K562 (cell line): ENCODE measurements around the gene PRR14. TPM values are rescaled to one million over a fixed set of nuclear protein-coding genes. Genes with fewer than 3 reads are reported as not detected.

Experiments
- AFF4 ChIP-seq: sonication (generic); formaldehyde crosslinking; IDR thresholded peaks from 2 replicates; pipeline ENCODE4 v1.8.0; 2023; ENCODE audit warnings: mild to moderate bottlenecking, missing genetic modification reagents
- GTF2B ChIP-seq: IDR thresholded peaks from 2 replicates; pipeline ENCODE4 v1.6.1; 2011; ENCODE audit not compliant: insufficient read length; ENCODE audit errors: extremely low read depth
- MEIS2 ChIP-seq: fragments of 450-650 bp; IDR thresholded peaks from 2 replicates; pipeline ENCODE4 v1.6.1; 2014; ENCODE audit warnings: mild to moderate bottlenecking; ENCODE audit not compliant: partially characterized antibody
- NCOA6 ChIP-seq: fragments of 450-650 bp; IDR thresholded peaks from 2 replicates; pipeline ENCODE4 v1.6.1; 2017; ENCODE audit warnings: mild to moderate bottlenecking
- PRMT5 ChIP-seq: sonication (generic); formaldehyde crosslinking; IDR thresholded peaks from 2 replicates; pipeline ENCODE4 v1.5.0; 2020; ENCODE audit warnings: missing genetic modification reagents
- REST ChIP-seq, 2 experiments: fragments of 450-650 bp; formaldehyde crosslinking in 1 of 2; IDR thresholded peaks; 2 replicates each; pipeline versions ENCODE4 v1.4.0 to v1.6.1; 2014 to 2020; ENCODE audit warnings: mild to moderate bottlenecking in 2 of 2, borderline replicate concordance in 1 of 2, low read depth in 1 of 2
- ZBTB12 ChIP-seq: fragments of 250-450 bp; sonication (Bioruptor Pico); IDR thresholded peaks from 2 replicates; pipeline ENCODE4 v1.4.0; 2020
- ZNF133 ChIP-seq: fragments of 250-450 bp; sonication (Bioruptor Pico); IDR thresholded peaks from 2 replicates; pipeline ENCODE4 v1.4.0; 2020; ENCODE audit warnings: mild to moderate bottlenecking
- ZNF778 ChIP-seq: fragments of 450-650 bp; formaldehyde crosslinking; IDR thresholded peaks from 2 replicates; pipeline ENCODE4 v1.4.0; 2020; ENCODE audit warnings: mild to moderate bottlenecking, moderate library complexity
- polyA plus RNA-seq, 8 experiments: library from polyadenylated mRNA; depleted of rRNA in 4 of 8; stranded (reverse) in 5 of 8; unstranded in 3 of 8; fragments of >200 nt; fragmentation: Nextera tagmentation in 2 of 8; fragmentation: Illumina TruSeq in 1 of 8; extraction: Ambion mirVana in 2 of 8; extraction: Trizol in 1 of 8; gene quantifications; 2 replicates each; pipeline versions ENCODE4 v1.2.1 to v1.2.3, GENCODE V29; 2011 to 2014; ENCODE audit warnings: inconsistent platforms in 1 of 8, missing spikeins in 1 of 8
- total RNA-seq, 7 experiments: library from RNA; depleted of rRNA in 6 of 7; stranded (reverse); fragments of >200 nt in 6 of 7; fragmentation: Illumina TruSeq in 2 of 7; extraction: Trizol in 2 of 7; gene quantifications; 2 replicates each; pipeline versions ENCODE4 v1.2.1 to v1.2.3, GENCODE V29; 2011 to 2021; ENCODE audit warnings: low replicate concordance in 1 of 7

Gene PRR14
- total and polyA plus RNA-seq, 9 of the 15 experiments (the other 6 are each of a cell fraction or from before 2014, with no cell fraction given) = 2.2 to 63.1 (median 11.5) TPM

- TF ChIP-seq ZBTB12 = no peak
- peak; percentile 88 for TF ChIP-seq REST (IDR thresholded peaks at IDR 0.05; ENCODE audit: borderline replicate concordance)
- TF ChIP-seq REST (CRISPR knock-in tag; IDR thresholded peaks at IDR 0.05; ENCODE audit: low read depth) = no peak
- no peak for TF ChIP-seq MEIS2
- no peak for TF ChIP-seq ZNF778 (CRISPR knock-in tag)
- no peak for TF ChIP-seq GTF2B
- TF ChIP-seq AFF4 (CRISPR knock-in tag) = no peak
- no peak for TF ChIP-seq PRMT5 (CRISPR knock-in tag)
- TF ChIP-seq ZNF133 (CRISPR knock-in tag) = no peak
- no peak for TF ChIP-seq NCOA6
Observed at GRCh38 chr16:30628628-30629540, 21.9 kb upstream of the PRR14 start (continued).
